ENCODE results near the gene ASXL1. TPM values are rescaled to one million over a fixed set of nuclear protein-coding genes. Genes with fewer than 3 reads are reported as not detected.

Gene ASXL1
- total RNA-seq, 1 experiment from 2014 or later = 52.2 TPM

- TF ChIP-seq ZBTB33 (IDR thresholded peaks at IDR 0.05; ENCODE audit: extremely low read depth, insufficient replicate concordance, low read length) (no peak), FOSL1 (IDR thresholded peaks at IDR 0.05; ENCODE audit: low read depth) (no peak)
These were observed 28.0 kb downstream of the ASXL1 start (continued) for GRCh38 chr20:32386091-32386490.

- H3K9me3 ChIP-seq (ENCODE audit: control insufficient read depth in 1 of 2, insufficient read depth in 1 of 2, low read depth in 1 of 2, low read length in 2 of 2) = no peaks in the 10 kb centered on the region
- ATAC-seq (no peak), DNase-seq (ENCODE audit: low read depth, low spot score) (no peak)
- TF ChIP-seq POLR2A (IDR thresholded peaks at IDR 0.05; ENCODE audit: borderline replicate concordance, extremely low read depth, insufficient read depth, insufficient read length) (no peak), CTCF (IDR thresholded peaks at IDR 0.05 in 2 of 3, conservative IDR thresholded peaks at IDR 0.05 in 1 of 3; ENCODE audit: borderline replicate concordance in 1 of 3, insufficient read depth in 1 of 3, low read depth in 2 of 3, low read length in 2 of 3) (no peak), ZBTB33 (IDR thresholded peaks at IDR 0.05; ENCODE audit: extremely low read depth, insufficient replicate concordance, low read length) (no peak), MAX (IDR thresholded peaks at IDR 0.05) (no peak), SIN3A (IDR thresholded peaks at IDR 0.05; ENCODE audit: low read depth) (no peak), ZNF274 (IDR thresholded peaks at IDR 0.05; ENCODE audit: low read depth, low read length) (no peak), JUND (IDR thresholded peaks at IDR 0.05) (no peak), ELF1 (IDR thresholded peaks at IDR 0.05; ENCODE audit: borderline replicate concordance, low read depth) (no peak)
- intact Hi-C loops (cut with micrococcal nuclease) = no loop called here
- no peak overlapping the region for H3K9ac ChIP-seq (ENCODE audit: low read length)
- peaks cover 88% of the 10 kb centered on the region for H3K79me2 ChIP-seq (ENCODE audit: insufficient read depth, low read length)
- H2AFZ ChIP-seq (ENCODE audit: low read depth, low read length, poor library complexity, severe bottlenecking) = no peak overlapping the region
- no peak overlapping the region for H3K4me3 ChIP-seq (replicated peaks in 1 of 2; ENCODE audit: low read depth in 1 of 2, low read length in 2 of 2)
- ChIA-PET CTCF (no interaction called here), POLR2A (no interaction called here), RAD21 (ENCODE audit: low non-redundant PET in 1 of 2, low total read pairs in 2 of 2, uncharacterized antibody in 2 of 2, unreplicated experiment in 2 of 2) (no interaction called here)
- 0 out of 2 replicates have a peak, but pooled peaks cover 4% of the 10 kb centered on the region for H4K20me1 ChIP-seq (ENCODE audit: insufficient read depth)
- no peaks in the 10 kb centered on the region for H3K9me2 ChIP-seq (ENCODE audit: insufficient read depth)
- peaks cover 0 to 7% of the 10 kb centered on the region in 2 experiments; a peak in 1 of 4 replicates for H3K36me3 ChIP-seq (ENCODE audit: control insufficient read depth in 1 of 2, insufficient read depth in 2 of 2, low read length in 2 of 2)
- no peaks in the 10 kb centered on the region for H3K27me3 ChIP-seq (ENCODE audit: insufficient read depth, low read length)
- no peak overlapping the region for H3K4me2 ChIP-seq (ENCODE audit: low read length)
- BruUV-seq (replicated peaks) = no TSS peak
- no peak overlapping the region for H3K27ac ChIP-seq (ENCODE audit: low read depth, low read length)
- 0 out of 4 replicates have a peak, but pooled peaks cover 0 to 3% of the 10 kb centered on the region in 2 experiments for H3K4me1 ChIP-seq (ENCODE audit: control insufficient read depth in 1 of 2, insufficient read depth in 2 of 2, low read length in 2 of 2)
These were observed 29.1 kb downstream of the ASXL1 start for GRCh38 chr20:32387252-32387651.
